ENCODE results near the gene TMEM123. TPM values are rescaled to one million over a fixed set of nuclear protein-coding genes. Genes with fewer than 3 reads are reported as not detected.

TMEM123 gene
- total and polyA plus RNA-seq, 2 of the 8 experiments (the other 6 are each of a cell fraction or from before 2014, with no cell fraction given): 75.5 to 80.1 TPM

DNA sequence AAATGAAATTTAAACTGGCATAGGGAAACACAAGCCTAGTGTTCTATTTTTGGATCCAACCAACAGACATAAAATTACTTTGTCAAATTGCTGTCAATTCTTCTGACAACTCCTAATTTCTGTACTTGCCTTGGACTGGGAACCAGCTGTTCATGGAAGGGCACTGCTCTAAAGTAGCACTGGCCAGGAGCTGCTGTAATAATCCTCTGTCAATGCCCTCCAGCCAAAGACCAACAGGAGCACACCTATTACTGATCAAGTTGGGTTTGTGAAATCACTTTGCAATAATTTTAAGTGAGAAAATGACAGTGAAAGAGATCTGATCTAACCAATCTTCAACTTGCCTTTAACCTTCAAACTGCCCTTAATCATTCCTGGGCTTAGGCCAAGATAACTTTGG is 18.9 kb upstream of the TMEM123 start:
- H4K8ac ChIP-seq (ENCODE audit: extremely low read depth, insufficient read depth, low read length): no peak overlapping the region
- H3K79me1 ChIP-seq (ENCODE audit: low read depth, low read length): no peaks in the 10 kb centered on the region
- H3K27ac ChIP-seq (ENCODE audit: low read depth, low read length): no peak overlapping the region
- DNase-seq (ENCODE audit: low read depth in 1 of 2, low spot score in 2 of 2): no peak
- H3K23me2 ChIP-seq (ENCODE audit: low read depth, low read length): no peaks in the 10 kb centered on the region
- H3K4ac ChIP-seq (replicated peaks; ENCODE audit: insufficient read length, low read depth, low read length): no peak overlapping the region
- no peaks in the 10 kb centered on the region for H4K20me1 ChIP-seq (replicated peaks in 1 of 2; ENCODE audit: control insufficient read depth in 1 of 2, insufficient read depth in 2 of 2, low read length in 2 of 2)
- no peaks in the 10 kb centered on the region for H3K27me3 ChIP-seq (replicated peaks in 1 of 4; ENCODE audit: control insufficient read depth in 3 of 4, extremely low read depth in 1 of 4, insufficient read depth in 3 of 4, low read length in 3 of 4)
- no peak overlapping the region for H3K18ac ChIP-seq (ENCODE audit: extremely low read depth, low read length)
- no peaks in the 10 kb centered on the region for H3K9me3 ChIP-seq (ENCODE audit: insufficient read depth in 2 of 2, low read depth in 1 of 2, low read length in 1 of 2)
- TF ChIP-seq JUN (IDR thresholded peaks at IDR 0.05; ENCODE audit: low read depth, low read length): no peak
- no peak for TF ChIP-seq SIN3A (conservative IDR thresholded peaks at IDR 0.05 in 1 of 2, IDR thresholded peaks at IDR 0.05 in 1 of 2; ENCODE audit: low read depth in 1 of 2, low read length in 2 of 2)
- TF ChIP-seq, protein P1, sequence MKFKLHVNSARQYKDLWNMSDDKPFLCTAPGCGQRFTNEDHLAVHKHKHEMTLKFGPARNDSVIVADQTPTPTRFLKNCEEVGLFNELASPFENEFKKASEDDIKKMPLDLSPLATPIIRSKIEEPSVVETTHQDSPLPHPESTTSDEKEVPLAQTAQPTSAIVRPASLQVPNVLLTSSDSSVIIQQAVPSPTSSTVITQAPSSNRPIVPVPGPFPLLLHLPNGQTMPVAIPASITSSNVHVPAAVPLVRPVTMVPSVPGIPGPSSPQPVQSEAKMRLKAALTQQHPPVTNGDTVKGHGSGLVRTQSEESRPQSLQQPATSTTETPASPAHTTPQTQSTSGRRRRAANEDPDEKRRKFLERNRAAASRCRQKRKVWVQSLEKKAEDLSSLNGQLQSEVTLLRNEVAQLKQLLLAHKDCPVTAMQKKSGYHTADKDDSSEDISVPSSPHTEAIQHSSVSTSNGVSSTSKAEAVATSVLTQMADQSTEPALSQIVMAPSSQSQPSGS (IDR thresholded peaks at IDR 0.05; ENCODE audit: low read length): no peak
- TF ChIP-seq EGR1 (IDR thresholded peaks at IDR 0.05; ENCODE audit: borderline replicate concordance, low read depth, low read length): no peak
- TF ChIP-seq TAF1 (IDR thresholded peaks at IDR 0.05; ENCODE audit: low read depth, low read length): no peak
- no peak for TF ChIP-seq TCF12 (IDR thresholded peaks at IDR 0.05; ENCODE audit: low read depth, low read length)
- TF ChIP-seq, protein P2, sequence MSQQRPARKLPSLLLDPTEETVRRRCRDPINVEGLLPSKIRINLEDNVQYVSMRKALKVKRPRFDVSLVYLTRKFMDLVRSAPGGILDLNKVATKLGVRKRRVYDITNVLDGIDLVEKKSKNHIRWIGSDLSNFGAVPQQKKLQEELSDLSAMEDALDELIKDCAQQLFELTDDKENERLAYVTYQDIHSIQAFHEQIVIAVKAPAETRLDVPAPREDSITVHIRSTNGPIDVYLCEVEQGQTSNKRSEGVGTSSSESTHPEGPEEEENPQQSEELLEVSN (IDR thresholded peaks at IDR 0.05): no peak
- no peak for TF ChIP-seq POLR2AphosphoS5 (IDR thresholded peaks at IDR 0.05; ENCODE audit: low read depth, low read length)
- no peak for TF ChIP-seq CHD2 (IDR thresholded peaks at IDR 0.05; ENCODE audit: low read length)
- TF ChIP-seq SP4 (IDR thresholded peaks at IDR 0.05; ENCODE audit: low read length): no peak
- TF ChIP-seq KDM5A (IDR thresholded peaks at IDR 0.05; ENCODE audit: low read length): no peak
- TF ChIP-seq MAFK (IDR thresholded peaks at IDR 0.05; ENCODE audit: low read depth, low read length): no peak
- H2BK15ac ChIP-seq (ENCODE audit: low read length): no peak overlapping the region
- H3K14ac ChIP-seq (ENCODE audit: insufficient read length): no peak overlapping the region
- H3K23ac ChIP-seq (ENCODE audit: insufficient read length): no peak overlapping the region
- ChIA-PET CTCF (ENCODE audit: partially characterized antibody) (interaction anchor here (1.7 kb wide), 1 partner anchor 129 kb away, joined by 4 read pairs; no protein-coding TSS in a partner anchor), POLR2A (ENCODE audit: partially characterized antibody) (interaction anchor here (0.7 kb wide), 2 partner anchors 18 to 351 kb away, joined by 3 read pairs; no protein-coding TSS in a partner anchor)
- no peak overlapping the region for H2BK120ac ChIP-seq (replicated peaks; ENCODE audit: low read depth, low read length)
- H3K4me3 ChIP-seq (ENCODE audit: extremely low read depth in 1 of 4, insufficient read depth in 2 of 4, low read depth in 3 of 4, low read length in 4 of 4): no peak overlapping the region
- no peak overlapping the region for H2AK5ac ChIP-seq (ENCODE audit: low read depth, low read length)
- H4K91ac ChIP-seq (replicated peaks; ENCODE audit: insufficient read length, low read length): no peak overlapping the region
- no peaks in the 10 kb centered on the region for H3K79me2 ChIP-seq (ENCODE audit: control insufficient read depth in 1 of 2, insufficient read depth in 2 of 2, low read length in 2 of 2)
- no peak overlapping the region for H3K9ac ChIP-seq (replicated peaks in 1 of 4; ENCODE audit: extremely low read depth in 1 of 4, low read depth in 3 of 4, low read length in 3 of 4)
- no peak overlapping the region for H4K5ac ChIP-seq (ENCODE audit: insufficient read length, low read depth, low read length)
- no peak overlapping the region for H2BK5ac ChIP-seq (ENCODE audit: low read depth, low read length)
- H2BK12ac ChIP-seq (ENCODE audit: low read depth, low read length): no peak overlapping the region
- no peak overlapping the region for H3K56ac ChIP-seq (replicated peaks; ENCODE audit: insufficient read length, low read depth, low read length)
- FAIRE-seq: no peak
- no peaks in the 10 kb centered on the region for H3K36me3 ChIP-seq (ENCODE audit: control insufficient read depth in 2 of 4, insufficient read depth in 4 of 4, low read length in 3 of 4)
- H3K4me1 ChIP-seq (replicated peaks in 1 of 4; ENCODE audit: control insufficient read depth in 3 of 4, insufficient read depth in 4 of 4, low read length in 3 of 4): no peaks in the 10 kb centered on the region
- H2BK20ac ChIP-seq (ENCODE audit: low read length): no peak overlapping the region
- no peak overlapping the region for H2AFZ ChIP-seq (ENCODE audit: low read length)
- no peak overlapping the region for H3K4me2 ChIP-seq (ENCODE audit: insufficient read depth in 1 of 2, low read depth in 2 of 2, low read length in 2 of 2)
